ENCODE measurements around the gene MTMR11.

Gene MTMR11

GRCh38 chr1:149936992-149937705 is 470 bp upstream of the MTMR11 start:
- no peak for DNase-seq (ENCODE audit: low read depth in 2 of 2)

- no peak for DNase-seq (ENCODE audit: low read depth in 2 of 2)
Observed at GRCh38 chr1:149934356-149934755, 2.3 kb downstream of the MTMR11 start.

- no peak for DNase-seq (ENCODE audit: low read depth in 2 of 2)
Observed at GRCh38 chr1:149933208-149933607, 3.5 kb downstream of the MTMR11 start.

GRCh38 chr1:149932474-149932873 is 4.2 kb downstream of the MTMR11 start:
- DNase-seq (ENCODE audit: low read depth in 2 of 2) = no peak

- no peak for DNase-seq (ENCODE audit: low read depth in 2 of 2)
Observed at GRCh38 chr1:149931212-149931790, 5.4 kb downstream of the MTMR11 start.

GRCh38 chr1:149929856-149930255 is 6.8 kb downstream of the MTMR11 start:
- DNase-seq (ENCODE audit: low read depth in 2 of 2) = no peak

GRCh38 chr1:149928401-149928724 is 8.3 kb downstream of the MTMR11 start:
- DNase-seq (ENCODE audit: low read depth in 2 of 2) = no peak

- DNase-seq (ENCODE audit: low read depth in 2 of 2) = peak; percentile 91 to 96
Observed at GRCh38 chr1:149927563-149928400, 8.9 kb downstream of the MTMR11 start, which contains the start of gene SF3B4. TSS of gene SF3B4 (minus strand) at chr1:149927803. CDS start at chr1:149927759, 44 bp downstream.

- DNase-seq (ENCODE audit: low read depth in 2 of 2) = no peak
Observed at GRCh38 chr1:149927056-149927562, 9.6 kb downstream of the MTMR11 start.

GRCh38 chr1:149926296-149926695 is 10.4 kb downstream of the MTMR11 start:
- DNase-seq (ENCODE audit: low read depth in 2 of 2) = no peak

- DNase-seq (ENCODE audit: low read depth in 2 of 2) = no peak
Observed at GRCh38 chr1:149925751-149926150, 10.9 kb downstream of the MTMR11 start.

GRCh38 chr1:149925345-149925744 is 11.3 kb downstream of the MTMR11 start:
- DNase-seq (ENCODE audit: low read depth in 2 of 2) = no peak

GRCh38 chr1:149923626-149924025 is 13.1 kb downstream of the MTMR11 start:
- no peak for DNase-seq (ENCODE audit: low read depth in 2 of 2)

GRCh38 chr1:149917571-149918144 is 19.0 kb downstream of the MTMR11 start, which contains the start of gene SV2A:
TSS of gene SV2A (minus strand) at chr1:149917844. CDS start at chr1:149913840, 4,004 bp downstream.
- peak; percentile 34 to 46 for DNase-seq (ENCODE audit: low read depth in 2 of 2)

GRCh38 chr1:149916898-149917252 is 19.8 kb downstream of the MTMR11 start:
- no peak for DNase-seq (ENCODE audit: low read depth in 2 of 2)

GRCh38 chr1:149916193-149916897 is 20.3 kb downstream of the MTMR11 start:
- no peak for DNase-seq (ENCODE audit: low read depth in 2 of 2)

- DNase-seq (ENCODE audit: low read depth in 2 of 2) = no peak
Observed at GRCh38 chr1:149915429-149916192, 21.1 kb downstream of the MTMR11 start.

- DNase-seq (ENCODE audit: low read depth in 2 of 2) = no peak
Observed at GRCh38 chr1:149914545-149914944, 22.1 kb downstream of the MTMR11 start.

- DNase-seq (ENCODE audit: low read depth in 2 of 2) = no peak
Observed at GRCh38 chr1:149906570-149907075, 30.1 kb downstream of the MTMR11 start.

- DNase-seq (ENCODE audit: low read depth in 2 of 2) = no peak
Observed at GRCh38 chr1:149903836-149904491, 32.7 kb downstream of the MTMR11 start.

All from stimulated activated CD4-positive, alpha-beta T cell treated with anti-CD3 and anti-CD28 coated beads, Interleukin-4, amount 100 ng/mL, for 48 hours (primary cell).